ENCODE results near the gene ZNF326.

DNA sequence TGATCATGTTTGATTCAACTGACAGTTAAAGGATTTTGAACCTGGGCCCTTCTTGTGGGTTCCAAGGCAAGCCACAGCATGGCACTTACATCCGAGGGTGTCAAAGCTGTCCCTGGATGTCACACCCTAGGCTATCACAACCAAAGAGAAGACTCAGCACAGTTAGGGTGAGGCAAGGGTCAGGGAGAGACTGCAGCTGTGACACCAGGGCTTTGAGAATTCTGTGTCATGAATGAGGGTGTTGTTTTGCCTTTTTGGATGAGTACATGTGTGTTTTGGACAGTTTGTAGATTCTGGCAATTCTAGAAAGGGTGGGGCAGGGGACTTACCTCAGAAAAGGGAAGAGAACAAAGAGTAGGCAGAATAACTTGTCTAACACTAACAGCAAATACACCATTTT, 37.8 kb upstream of the ZNF326 start:
- TF ChIP-seq EP300 (IDR thresholded peaks at IDR 0.05) = no peak
- no peak for TF ChIP-seq POLR2A (IDR thresholded peaks at IDR 0.05)
- TF ChIP-seq, protein P1, sequence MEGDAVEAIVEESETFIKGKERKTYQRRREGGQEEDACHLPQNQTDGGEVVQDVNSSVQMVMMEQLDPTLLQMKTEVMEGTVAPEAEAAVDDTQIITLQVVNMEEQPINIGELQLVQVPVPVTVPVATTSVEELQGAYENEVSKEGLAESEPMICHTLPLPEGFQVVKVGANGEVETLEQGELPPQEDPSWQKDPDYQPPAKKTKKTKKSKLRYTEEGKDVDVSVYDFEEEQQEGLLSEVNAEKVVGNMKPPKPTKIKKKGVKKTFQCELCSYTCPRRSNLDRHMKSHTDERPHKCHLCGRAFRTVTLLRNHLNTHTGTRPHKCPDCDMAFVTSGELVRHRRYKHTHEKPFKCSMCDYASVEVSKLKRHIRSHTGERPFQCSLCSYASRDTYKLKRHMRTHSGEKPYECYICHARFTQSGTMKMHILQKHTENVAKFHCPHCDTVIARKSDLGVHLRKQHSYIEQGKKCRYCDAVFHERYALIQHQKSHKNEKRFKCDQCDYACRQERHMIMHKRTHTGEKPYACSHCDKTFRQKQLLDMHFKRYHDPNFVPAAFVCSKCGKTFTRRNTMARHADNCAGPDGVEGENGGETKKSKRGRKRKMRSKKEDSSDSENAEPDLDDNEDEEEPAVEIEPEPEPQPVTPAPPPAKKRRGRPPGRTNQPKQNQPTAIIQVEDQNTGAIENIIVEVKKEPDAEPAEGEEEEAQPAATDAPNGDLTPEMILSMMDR (IDR thresholded peaks at IDR 0.05) = no peak
- no peak for TF ChIP-seq POLR2AphosphoS5 (IDR thresholded peaks at IDR 0.05)

Measured in suprapubic skin (tissue), 4 donors.